ENCODE results near the gene DNAJB2.

DNA sequence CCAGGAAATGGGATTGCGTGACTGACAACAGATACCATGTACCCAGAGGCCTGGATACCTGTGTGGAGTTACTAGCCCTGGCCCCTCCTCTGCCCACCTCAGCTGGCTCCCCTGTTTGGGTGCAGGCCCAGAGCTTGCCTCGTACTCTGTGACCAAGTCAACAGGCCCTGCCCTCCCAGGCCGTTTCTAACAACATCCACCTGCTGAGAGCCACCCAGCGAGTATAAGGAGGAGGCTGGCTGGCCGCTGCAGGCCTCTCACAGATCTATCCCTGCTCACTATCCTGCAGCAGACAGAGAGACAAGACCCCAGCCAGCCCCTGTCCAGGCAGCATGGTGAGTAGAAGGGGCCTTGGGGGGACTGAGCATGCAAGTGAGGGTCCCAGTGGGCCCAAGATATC, 12.9 kb upstream of the DNAJB2 start:
- TF ChIP-seq, protein P1, sequence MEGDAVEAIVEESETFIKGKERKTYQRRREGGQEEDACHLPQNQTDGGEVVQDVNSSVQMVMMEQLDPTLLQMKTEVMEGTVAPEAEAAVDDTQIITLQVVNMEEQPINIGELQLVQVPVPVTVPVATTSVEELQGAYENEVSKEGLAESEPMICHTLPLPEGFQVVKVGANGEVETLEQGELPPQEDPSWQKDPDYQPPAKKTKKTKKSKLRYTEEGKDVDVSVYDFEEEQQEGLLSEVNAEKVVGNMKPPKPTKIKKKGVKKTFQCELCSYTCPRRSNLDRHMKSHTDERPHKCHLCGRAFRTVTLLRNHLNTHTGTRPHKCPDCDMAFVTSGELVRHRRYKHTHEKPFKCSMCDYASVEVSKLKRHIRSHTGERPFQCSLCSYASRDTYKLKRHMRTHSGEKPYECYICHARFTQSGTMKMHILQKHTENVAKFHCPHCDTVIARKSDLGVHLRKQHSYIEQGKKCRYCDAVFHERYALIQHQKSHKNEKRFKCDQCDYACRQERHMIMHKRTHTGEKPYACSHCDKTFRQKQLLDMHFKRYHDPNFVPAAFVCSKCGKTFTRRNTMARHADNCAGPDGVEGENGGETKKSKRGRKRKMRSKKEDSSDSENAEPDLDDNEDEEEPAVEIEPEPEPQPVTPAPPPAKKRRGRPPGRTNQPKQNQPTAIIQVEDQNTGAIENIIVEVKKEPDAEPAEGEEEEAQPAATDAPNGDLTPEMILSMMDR (conservative IDR thresholded peaks at IDR 0.05; ENCODE audit: low read length): no peak
- TF ChIP-seq EZH2phosphoT487 (IDR thresholded peaks at IDR 0.05; ENCODE audit: borderline replicate concordance, low read depth, low read length): no peak

All from OCI-LY7 (cell line).